GM23338 (cell line): ENCODE data around the gene SEMA7A.

Experiments used
- CREB1 ChIP-seq: fragments of 250-450 bp; sonication (Bioruptor Pico); IDR thresholded peaks from 2 replicates; pipeline ENCODE4 v1.5.0; 2020; ENCODE audit warnings: low read depth, mild to moderate bottlenecking, moderate library complexity
- EZH2 ChIP-seq: fragments of 200-600 bp; sonication (generic); IDR thresholded peaks from one replicate; pipeline ENCODE4 v1.8.0; 2017; ENCODE audit warnings: antibody characterized with exemption, mild to moderate bottlenecking, low read depth; ENCODE audit not compliant: unreplicated experiment
- EZH2phosphoT487 ChIP-seq: fragments of 200-600 bp; sonication (generic); IDR thresholded peaks from one replicate; pipeline ENCODE4 v1.8.1; 2018; ENCODE audit warnings: antibody characterized with exemption; ENCODE audit not compliant: unreplicated experiment
- JUNB ChIP-seq: IDR thresholded peaks from one replicate; pipeline ENCODE4 v1.6.1; 2016; ENCODE audit warnings: antibody characterized with exemption; ENCODE audit not compliant: unreplicated experiment
- POLR2AphosphoS5 ChIP-seq: IDR thresholded peaks from 2 replicates; pipeline ENCODE4 v1.6.1; 2016; ENCODE audit warnings: antibody characterized with exemption, low read depth
- ZNF114 ChIP-seq: fragments of 250-450 bp; sonication (Bioruptor Pico); IDR thresholded peaks from 2 replicates; pipeline ENCODE4 v1.5.0; 2020; ENCODE audit warnings: mild to moderate bottlenecking, moderate library complexity
- ZNF331 ChIP-seq: fragments of 250-450 bp; sonication (Bioruptor Pico); IDR thresholded peaks from 2 replicates; pipeline ENCODE4 v1.5.0; 2020; ENCODE audit warnings: low read depth, mild to moderate bottlenecking, moderate library complexity
- TF ChIP-seq, protein P1 (sequence below), 2 experiments: fragments of 200-600 bp in 1 of 2; sonication (generic) in 1 of 2; conservative IDR thresholded peaks; 2 replicates each; pipeline versions ENCODE4 v1.5.1 to v1.6.1; 2016 to 2017; ENCODE audit warnings: antibody characterized with exemption in 2 of 2, low read depth in 2 of 2, mild to moderate bottlenecking in 2 of 2, moderate library complexity in 1 of 2
- TF ChIP-seq, protein P2 (sequence below): IDR thresholded peaks from one replicate; pipeline ENCODE4 v1.6.1; 2018; ENCODE audit warnings: antibody characterized with exemption; ENCODE audit not compliant: unreplicated experiment
- TF ChIP-seq, protein P3 (sequence below): fragments of 250-450 bp; sonication (Bioruptor Pico); IDR thresholded peaks from 2 replicates; pipeline ENCODE4 v1.5.0; 2020; ENCODE audit warnings: mild to moderate bottlenecking, moderate library complexity

DNA sequence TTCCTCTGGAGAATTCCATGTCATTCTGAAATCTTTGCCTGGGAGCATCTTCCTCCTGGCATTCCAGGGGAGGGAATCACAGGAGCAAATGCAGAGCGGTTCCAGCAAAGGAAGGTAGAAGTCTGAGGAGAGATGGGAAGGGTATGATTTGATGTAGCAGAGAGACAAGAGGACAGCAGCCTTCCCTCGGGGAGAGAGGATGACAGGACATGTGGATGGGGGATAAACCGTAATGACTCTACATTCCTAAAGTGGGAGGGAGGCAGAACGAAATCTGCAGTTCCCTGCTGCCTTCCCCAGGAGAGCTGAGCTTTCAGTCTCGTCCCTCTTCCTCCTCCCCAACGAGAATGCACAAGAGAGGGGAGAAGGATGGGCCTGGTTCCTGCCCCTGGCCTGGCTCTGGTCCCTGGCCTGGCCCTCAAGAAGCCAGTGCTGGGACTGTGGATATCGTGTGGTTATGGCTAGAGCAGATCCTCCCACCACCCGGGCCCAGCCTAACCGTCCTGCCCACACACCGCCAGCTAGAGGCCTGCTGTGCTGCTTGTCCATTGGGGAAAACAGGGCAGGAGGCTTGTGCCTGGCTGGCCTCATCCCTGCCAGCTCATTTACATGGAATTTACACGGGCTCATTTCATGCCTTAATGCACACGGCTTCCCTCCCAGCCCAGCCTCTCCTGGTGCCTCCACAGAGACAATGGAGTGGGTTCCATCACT lies 26.6 kb downstream of the SEMA7A start:
- TF ChIP-seq, protein P1, sequence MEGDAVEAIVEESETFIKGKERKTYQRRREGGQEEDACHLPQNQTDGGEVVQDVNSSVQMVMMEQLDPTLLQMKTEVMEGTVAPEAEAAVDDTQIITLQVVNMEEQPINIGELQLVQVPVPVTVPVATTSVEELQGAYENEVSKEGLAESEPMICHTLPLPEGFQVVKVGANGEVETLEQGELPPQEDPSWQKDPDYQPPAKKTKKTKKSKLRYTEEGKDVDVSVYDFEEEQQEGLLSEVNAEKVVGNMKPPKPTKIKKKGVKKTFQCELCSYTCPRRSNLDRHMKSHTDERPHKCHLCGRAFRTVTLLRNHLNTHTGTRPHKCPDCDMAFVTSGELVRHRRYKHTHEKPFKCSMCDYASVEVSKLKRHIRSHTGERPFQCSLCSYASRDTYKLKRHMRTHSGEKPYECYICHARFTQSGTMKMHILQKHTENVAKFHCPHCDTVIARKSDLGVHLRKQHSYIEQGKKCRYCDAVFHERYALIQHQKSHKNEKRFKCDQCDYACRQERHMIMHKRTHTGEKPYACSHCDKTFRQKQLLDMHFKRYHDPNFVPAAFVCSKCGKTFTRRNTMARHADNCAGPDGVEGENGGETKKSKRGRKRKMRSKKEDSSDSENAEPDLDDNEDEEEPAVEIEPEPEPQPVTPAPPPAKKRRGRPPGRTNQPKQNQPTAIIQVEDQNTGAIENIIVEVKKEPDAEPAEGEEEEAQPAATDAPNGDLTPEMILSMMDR (conservative IDR thresholded peaks at IDR 0.05; ENCODE audit: low read depth in 2 of 2) = no peak
- TF ChIP-seq, protein P2, sequence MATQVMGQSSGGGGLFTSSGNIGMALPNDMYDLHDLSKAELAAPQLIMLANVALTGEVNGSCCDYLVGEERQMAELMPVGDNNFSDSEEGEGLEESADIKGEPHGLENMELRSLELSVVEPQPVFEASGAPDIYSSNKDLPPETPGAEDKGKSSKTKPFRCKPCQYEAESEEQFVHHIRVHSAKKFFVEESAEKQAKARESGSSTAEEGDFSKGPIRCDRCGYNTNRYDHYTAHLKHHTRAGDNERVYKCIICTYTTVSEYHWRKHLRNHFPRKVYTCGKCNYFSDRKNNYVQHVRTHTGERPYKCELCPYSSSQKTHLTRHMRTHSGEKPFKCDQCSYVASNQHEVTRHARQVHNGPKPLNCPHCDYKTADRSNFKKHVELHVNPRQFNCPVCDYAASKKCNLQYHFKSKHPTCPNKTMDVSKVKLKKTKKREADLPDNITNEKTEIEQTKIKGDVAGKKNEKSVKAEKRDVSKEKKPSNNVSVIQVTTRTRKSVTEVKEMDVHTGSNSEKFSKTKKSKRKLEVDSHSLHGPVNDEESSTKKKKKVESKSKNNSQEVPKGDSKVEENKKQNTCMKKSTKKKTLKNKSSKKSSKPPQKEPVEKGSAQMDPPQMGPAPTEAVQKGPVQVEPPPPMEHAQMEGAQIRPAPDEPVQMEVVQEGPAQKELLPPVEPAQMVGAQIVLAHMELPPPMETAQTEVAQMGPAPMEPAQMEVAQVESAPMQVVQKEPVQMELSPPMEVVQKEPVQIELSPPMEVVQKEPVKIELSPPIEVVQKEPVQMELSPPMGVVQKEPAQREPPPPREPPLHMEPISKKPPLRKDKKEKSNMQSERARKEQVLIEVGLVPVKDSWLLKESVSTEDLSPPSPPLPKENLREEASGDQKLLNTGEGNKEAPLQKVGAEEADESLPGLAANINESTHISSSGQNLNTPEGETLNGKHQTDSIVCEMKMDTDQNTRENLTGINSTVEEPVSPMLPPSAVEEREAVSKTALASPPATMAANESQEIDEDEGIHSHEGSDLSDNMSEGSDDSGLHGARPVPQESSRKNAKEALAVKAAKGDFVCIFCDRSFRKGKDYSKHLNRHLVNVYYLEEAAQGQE = no peak
- no peak for TF ChIP-seq POLR2AphosphoS5
- no peak for TF ChIP-seq ZNF331 (CRISPR knock-in tag)
- no peak for TF ChIP-seq EZH2
- TF ChIP-seq JUNB = no peak
- no peak for TF ChIP-seq CREB1 (CRISPR knock-in tag)
- TF ChIP-seq ZNF114 = no peak
- no peak for TF ChIP-seq EZH2phosphoT487
- TF ChIP-seq, protein P3, sequence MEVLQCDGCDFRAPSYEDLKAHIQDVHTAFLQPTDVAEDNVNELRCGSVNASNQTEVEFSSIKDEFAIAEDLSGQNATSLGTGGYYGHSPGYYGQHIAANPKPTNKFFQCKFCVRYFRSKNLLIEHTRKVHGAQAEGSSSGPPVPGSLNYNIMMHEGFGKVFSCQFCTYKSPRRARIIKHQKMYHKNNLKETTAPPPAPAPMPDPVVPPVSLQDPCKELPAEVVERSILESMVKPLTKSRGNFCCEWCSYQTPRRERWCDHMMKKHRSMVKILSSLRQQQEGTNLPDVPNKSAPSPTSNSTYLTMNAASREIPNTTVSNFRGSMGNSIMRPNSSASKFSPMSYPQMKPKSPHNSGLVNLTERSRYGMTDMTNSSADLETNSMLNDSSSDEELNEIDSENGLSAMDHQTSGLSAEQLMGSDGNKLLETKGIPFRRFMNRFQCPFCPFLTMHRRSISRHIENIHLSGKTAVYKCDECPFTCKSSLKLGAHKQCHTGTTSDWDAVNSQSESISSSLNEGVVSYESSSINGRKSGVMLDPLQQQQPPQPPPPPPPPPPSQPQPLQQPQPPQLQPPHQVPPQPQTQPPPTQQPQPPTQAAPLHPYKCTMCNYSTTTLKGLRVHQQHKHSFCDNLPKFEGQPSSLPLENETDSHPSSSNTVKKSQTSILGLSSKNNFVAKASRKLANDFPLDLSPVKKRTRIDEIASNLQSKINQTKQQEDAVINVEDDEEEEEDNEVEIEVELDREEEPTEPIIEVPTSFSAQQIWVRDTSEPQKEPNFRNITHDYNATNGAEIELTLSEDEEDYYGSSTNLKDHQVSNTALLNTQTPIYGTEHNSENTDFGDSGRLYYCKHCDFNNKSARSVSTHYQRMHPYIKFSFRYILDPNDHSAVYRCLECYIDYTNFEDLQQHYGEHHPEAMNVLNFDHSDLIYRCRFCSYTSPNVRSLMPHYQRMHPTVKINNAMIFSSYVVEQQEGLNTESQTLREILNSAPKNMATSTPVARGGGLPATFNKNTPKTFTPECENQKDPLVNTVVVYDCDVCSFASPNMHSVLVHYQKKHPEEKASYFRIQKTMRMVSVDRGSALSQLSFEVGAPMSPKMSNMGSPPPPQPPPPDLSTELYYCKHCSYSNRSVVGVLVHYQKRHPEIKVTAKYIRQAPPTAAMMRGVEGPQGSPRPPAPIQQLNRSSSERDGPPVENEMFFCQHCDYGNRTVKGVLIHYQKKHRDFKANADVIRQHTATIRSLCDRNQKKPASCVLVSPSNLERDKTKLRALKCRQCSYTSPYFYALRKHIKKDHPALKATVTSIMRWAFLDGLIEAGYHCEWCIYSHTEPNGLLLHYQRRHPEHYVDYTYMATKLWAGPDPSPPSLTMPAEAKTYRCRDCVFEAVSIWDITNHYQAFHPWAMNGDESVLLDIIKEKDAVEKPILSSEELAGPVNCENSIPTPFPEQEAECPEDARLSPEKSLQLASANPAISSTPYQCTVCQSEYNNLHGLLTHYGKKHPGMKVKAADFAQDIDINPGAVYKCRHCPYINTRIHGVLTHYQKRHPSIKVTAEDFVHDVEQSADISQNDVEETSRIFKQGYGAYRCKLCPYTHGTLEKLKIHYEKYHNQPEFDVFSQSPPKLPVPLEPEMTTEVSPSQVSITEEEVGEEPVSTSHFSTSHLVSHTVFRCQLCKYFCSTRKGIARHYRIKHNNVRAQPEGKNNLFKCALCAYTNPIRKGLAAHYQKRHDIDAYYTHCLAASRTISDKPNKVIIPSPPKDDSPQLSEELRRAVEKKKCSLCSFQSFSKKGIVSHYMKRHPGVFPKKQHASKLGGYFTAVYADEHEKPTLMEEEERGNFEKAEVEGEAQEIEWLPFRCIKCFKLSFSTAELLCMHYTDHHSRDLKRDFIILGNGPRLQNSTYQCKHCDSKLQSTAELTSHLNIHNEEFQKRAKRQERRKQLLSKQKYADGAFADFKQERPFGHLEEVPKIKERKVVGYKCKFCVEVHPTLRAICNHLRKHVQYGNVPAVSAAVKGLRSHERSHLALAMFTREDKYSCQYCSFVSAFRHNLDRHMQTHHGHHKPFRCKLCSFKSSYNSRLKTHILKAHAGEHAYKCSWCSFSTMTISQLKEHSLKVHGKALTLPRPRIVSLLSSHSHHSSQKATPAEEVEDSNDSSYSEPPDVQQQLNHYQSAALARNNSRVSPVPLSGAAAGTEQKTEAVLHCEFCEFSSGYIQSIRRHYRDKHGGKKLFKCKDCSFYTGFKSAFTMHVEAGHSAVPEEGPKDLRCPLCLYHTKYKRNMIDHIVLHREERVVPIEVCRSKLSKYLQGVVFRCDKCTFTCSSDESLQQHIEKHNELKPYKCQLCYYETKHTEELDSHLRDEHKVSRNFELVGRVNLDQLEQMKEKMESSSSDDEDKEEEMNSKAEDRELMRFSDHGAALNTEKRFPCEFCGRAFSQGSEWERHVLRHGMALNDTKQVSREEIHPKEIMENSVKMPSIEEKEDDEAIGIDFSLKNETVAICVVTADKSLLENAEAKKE = no peak
